Skin of body (tissue), 2 donors: Measurements from ENCODE around the gene LGR6. TPM values are rescaled to one million over a fixed set of nuclear protein-coding genes. Genes with fewer than 3 reads are reported as not detected.
"Not testable (repeated sequence)": the region's sequence is repeated elsewhere in the genome, so short reads cannot be mapped to it uniquely, and the experiment has no call there.

Experiments used
- DNase-seq: peaks from one replicate; lab custom pipeline; 2025; lab: John Stamatoyannopoulos, UW
- total RNA-seq: library from RNA; depleted of rRNA; stranded (reverse); fragments of >200 nt; gene quantifications from one replicate; pipeline ENCODE4 v1.2.3, GENCODE V29; 2014

Gene LGR6
- total RNA-seq, 1 donor from 2014 or later, result 11.9 TPM

DNA sequence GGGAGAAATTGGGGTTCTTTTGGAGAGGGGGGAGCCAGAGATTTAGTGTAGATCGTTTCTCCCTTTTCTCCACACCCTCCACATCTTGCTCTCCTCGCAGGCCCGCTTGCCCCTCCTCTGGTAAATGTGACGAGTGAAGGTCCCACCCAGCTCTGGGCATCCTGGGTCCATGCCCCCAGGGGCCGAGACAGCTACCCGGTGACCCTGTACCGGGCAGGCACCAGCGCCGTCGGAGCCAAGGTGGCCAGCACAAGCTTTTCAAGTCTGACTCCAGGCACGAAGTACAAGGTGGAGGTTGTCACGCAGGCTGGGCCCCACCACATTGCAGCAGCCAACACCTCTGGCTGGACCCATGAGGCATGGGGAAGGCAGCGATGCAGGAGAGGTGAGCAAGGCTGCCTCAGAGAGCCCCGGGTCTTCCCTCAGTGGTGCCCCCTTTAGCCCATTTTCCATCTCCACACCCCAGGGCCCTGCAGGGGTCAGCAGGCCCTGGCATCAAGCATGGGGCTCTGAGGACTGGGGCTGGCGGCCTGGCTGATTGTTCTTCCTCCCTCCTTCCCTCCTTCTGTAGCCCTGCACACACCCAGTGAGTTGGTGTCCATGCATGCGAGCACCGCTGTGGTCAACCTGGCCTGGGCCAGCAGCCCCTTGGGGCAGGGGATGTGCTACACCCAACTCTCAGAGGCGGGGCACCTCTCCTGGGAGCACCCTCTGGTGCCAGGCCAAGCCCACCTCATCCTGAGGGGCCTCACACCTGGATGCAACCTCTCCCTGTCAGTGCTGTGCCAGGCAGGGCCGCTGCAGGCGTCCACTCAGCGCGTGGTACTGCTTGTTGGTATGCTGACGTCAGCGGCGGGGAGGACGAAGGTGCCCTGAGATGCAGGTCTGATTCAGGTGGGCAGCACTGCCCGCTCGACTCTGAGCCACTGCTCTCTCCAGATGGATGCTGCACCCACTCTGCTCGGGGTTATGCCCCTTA, 16.4 kb upstream of the LGR6 start:
- no peak for DNase-seq

DNA sequence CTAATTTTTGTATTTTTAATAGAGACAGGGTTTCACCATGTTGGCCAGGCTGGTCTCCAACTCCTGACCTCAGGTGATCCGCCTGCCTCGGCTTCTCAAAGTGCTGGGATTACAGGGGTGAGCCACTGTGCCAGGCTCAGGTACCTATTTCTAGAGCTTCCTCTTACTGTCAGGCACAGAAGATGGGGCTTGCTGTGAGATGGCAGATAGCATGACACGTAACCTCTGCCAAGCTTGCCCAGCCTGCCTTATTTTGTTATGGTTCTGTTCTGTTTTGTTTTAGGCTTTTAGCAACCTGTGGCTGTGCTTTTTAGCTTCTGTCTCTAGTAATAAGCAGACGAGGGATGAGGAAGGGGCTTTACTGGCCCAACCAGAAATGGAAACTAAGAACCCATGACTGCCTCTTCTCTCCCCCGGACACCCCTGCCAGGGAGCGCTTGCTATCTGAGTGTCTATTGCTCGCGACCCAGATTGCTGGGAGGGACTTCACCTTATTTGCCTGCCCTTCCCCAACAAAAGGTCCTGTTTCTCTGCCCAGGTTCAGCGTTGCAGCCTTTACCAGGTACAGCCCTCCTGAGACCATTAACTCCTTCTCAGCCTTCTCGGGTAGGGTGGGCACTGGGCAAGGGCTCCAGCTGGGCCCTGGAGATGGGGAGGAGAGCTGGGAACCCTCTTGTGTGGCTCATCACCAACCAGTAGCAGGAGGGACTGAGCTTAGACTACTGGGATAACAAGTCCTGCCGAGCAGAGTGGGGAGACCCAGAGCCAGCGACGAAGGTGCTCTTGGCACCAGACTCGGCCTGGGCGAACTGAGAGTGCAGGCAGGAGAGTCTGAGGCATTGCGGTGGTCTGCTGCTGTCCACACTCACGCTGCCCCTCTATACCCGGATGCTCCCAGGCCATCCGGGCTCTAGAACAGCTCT, 13.5 kb upstream of the LGR6 start:
- DNase-seq, result no peak

DNA sequence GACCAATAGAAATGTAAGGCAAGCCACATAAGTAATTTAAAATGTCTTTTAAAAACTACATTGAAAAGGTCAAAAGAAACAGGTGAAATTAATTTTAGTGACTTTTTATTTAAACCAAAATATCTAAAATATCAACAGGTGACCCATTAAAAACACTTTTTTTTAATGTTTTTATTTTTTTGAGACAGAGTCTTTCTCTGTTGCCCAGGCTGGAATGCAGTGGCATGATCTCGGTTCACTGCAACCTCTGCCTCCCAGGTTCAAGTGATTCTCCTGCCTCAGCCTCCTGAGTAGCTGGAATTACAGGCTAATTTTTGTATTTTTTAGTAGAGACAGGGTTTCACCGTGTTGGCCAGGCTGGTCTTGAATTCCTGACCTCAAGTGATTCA, 12.9 kb upstream of the LGR6 start:
- not testable (repeated sequence) for DNase-seq

DNA sequence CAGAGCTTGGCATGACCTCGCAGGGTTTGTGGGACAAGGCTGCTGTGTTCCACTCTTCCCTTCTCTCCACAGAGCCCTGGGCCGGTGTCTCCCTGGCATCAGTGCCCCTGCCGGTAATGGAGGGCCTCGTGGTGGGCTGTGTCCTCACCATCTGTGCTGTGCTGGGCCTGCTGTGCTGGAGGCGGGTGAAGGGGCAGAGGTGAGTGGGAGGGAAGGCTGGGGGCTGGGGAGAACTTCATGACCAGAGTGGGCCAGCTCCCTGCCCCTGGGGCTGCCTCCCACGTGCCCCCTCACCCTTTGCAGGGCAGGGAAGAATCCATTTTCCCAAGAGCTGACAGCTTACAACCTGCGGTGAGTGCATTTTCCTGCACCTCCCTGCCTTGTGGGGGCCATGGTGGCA, 12.0 kb upstream of the LGR6 start:
- DNase-seq, result no peak

DNA sequence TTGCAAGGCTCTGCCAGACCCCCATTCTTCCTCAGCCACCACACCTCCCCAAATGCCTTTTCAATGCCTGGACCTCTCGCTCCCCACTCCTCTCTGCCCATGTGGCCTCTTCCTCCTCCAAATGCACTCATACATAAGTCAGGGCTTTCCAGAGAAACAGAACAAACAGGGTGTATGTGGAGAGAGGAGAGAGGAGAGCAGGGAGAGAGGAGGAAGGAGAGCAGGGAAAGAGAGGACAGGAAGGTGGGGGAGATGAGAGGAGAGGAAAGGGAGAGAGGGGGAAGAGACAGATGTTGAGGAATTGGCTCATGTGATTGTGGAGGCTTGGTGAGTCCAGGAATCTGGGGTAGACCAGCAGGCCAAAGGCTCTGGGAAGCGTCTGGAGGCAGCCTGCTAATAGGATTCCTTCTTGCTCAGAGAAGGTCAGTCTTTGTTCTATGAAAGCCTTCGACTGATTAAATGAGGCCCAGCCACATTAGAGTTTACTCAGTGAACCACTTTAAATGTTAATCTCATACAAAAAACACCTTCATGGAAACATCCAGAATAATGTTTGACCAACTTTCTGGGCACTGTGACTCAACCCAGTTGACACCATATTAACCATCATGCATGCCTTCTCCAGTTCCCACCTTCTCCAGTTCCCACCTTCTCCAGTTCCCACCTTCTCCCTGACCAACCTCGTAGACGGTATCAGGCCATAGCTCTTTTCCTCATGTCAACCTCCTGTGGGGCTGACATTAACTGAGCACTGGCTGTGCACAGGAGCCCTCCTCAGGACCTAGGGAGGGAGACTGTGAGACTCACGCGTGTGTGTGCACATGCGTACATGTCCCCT, 11.3 kb upstream of the LGR6 start:
- DNase-seq, result no peak

DNA sequence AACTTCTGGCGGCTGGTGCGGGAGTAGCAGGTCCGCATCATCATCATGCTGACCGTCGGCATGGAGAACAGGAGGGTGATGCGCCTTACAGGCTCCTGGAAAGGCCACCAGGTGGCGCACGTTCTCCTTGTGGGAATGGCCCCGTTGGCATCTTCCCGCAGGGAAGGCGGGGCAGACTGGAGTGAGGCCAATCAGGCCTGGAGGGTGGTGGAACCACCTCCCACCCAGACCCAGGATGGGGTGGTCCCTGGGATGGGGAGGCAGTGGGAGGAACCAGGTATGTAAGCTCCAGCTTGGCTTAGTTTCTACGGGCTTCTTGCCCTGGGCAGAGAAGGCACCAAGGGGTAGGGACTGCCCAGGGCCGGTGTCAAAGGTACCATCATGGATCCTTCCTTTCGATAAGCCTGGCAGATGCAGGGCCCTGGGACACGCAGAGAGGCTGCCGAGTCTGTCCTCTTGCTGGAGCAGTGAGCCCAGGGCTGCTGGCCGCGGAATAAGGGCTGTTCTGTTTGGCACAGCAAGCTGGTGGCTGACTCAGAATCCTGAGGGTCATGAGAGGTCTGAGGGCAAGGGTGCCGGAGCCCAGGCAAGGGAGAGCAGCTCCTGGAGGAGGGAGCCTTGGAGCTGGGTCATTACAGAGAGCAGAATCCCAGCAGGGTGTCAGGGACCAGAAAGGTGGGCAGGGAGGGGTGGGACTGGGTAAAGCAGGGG, 8.7 kb upstream of the LGR6 start:
- DNase-seq, result peak; percentile 23

DNA sequence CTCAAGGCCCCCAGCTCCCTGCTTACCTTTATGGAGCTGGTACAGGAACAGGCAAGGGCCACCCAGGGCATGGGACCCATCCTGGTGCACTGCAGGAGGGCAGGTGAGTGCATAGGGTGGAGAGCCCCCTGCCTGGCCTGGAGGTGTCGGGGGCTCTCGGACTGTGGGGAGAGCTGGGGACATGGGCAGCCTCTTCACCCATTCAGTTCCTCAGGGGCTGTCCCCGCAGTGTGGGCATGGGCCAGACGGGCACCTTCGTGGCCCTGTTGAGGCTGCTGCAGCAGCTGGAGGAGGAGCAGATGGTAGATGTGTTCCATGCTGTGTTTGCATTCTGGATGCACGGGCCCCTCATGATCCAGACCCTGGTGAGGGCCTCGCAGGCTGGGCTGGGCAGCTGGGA, 7.3 kb upstream of the LGR6 start:
- no peak for DNase-seq

DNA sequence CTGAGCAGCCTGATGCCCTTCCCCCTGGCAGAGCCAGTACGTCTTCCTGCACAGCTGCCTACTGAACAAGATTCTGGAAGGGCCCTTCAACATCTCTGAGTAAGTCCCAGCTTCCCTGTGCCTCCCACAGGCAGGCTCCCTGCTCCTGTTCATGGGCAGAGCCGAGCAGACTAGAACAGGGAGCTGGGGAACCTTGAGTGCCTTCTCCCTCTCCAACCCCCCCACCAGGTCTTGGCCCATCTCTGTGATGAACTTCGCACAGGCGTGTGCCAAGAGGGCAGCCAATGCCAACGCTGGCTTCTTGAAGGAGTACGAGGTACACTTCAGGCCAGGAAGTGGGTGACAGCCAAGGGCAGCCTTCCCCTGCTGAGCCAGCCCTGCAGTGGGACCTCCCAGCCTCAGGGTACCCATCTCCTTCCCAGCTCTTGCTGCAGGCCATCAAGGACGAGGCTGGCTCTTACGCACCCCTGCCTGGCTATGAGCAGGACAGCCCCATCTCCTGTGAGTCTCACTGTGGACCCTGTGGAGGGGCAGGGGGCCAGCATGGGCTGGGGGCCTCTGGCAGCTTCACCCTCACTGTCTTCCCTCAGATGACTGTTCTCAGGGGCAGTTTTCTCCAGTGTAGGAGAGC, 6.4 kb upstream of the LGR6 start:
- DNase-seq, result no peak

DNA sequence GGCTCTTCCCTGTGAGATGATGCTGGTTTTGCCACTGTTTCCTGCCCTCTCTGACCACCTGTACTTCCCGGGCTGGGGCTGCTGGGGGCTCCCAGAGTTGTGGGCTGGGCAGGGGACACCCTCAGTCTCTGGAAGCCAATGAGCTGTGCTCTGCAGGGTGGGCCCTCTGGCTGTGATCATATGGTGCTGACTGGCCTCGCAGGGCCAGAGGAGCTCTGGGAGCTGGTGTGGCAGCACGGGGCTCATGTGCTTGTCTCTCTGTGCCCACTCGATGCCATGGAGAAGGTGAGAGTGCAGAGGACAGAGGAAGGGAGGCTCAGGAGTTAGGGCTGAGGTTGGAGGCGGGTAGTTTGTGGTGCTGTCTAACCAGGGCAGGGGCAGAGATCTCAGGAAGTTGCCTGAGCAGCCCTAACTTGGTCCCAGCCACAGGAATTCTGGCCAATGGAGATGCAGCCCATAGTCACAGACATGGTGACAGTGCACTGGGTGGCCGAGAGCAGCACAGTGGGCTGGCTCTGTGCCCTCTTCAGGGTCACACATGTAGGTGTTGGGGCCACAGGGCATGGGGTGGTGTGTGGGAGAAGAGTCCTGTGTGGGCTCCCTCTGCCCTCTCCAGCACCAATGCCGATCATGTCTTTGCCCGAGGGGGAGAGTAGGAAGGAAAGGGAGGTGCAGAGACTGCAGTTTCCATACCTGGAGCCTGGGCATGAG, 5.7 kb upstream of the LGR6 start:
- DNase-seq, result no peak

DNA sequence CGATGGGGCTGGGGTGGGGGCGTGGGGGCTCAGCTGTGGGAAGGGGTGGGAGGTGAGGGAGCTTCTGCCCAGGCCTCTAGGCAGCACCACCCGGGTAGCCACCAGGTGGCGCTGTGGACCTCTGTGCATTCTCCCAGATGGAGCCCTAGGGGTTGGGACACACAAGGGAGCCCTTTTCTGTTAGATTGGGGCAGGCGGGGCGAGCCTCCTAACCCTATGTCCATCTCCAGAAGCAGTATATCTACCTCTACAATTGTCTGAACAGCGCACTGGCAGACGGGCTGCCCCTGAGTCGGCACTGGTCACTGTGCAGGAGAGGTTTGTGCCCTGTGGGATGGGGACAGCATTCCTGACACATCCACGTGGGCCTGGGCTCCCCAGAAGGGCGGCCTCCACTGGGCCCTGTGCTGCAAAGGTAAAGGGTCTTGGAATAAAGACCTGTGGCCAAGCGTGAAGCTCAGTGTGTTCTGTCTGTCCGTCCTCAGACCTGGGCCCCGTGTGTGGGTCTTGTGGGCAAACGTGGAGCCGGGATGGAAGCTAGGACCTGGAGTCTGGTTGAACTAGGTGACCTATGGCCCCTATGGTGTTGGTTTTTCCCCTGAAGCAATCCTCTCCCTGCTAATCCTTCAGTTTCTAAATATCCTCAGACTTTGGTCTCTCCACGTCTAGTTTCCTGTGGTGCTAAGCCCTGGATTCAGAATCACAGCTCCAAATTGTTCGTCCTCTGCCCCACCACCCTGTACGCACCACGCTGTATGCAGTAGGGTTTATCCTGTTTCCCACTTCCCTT, 4.4 kb upstream of the LGR6 start:
- no peak for DNase-seq

DNA sequence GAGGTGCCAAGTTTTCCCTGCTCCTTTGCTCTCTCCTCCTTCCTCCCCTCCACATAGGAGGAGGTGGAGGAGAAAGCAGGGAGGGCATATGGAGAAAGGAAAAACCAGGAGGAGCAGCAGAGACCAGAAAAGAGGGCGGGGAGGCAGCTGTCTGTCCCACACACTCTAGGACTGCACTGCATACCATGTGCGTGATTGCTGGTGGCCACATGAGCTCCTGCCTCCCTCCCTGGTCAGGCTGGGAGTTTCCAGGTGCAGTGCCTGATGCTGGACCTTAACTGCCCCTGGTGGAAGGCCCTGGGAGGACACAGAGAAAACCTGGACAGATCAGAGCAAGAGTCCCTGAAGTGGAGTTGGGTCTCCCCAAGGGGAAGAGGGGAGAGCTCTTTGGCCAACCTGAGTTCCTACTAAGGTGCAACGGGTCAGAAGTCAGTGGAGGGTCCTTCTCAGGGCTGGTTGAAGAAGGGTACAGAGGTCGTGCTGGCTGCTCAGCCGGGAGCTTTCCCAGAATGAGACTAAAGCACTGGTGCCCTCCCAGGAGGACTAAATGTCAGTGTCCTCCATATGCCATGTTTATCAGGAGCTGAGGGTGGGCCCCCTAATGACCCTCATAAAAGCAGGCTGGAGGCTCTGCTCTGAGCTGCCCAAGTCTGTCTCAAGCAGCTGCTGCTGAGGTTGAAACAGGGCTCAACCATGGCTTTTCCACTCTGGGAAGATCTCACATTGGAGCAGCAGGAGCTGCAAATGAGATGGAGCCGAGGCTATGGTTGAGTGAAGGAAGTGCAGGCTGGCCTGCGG, 3.5 kb upstream of the LGR6 start:
- DNase-seq, result no peak

DNA sequence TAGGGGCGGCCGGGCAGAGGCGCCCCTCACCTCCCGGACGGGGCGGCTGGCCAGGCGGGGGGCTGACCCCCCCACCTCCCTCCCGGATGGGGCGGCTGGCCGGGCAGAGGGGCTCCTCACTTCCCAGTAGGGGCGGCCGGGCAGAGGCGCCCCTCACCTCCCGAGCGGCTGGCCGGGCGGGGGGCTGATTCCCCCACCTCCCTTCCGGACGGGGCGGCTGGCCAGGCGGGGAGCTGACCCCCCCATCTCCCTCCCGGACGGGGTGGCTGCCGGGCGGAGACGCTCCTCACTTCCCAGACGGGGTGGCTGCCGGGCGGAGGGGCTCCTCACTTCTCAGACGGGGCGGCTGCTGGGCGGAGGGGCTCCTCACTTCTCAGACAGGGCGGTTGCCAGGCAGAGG, 2.2 kb upstream of the LGR6 start:
- not testable (repeated sequence) for DNase-seq

DNA sequence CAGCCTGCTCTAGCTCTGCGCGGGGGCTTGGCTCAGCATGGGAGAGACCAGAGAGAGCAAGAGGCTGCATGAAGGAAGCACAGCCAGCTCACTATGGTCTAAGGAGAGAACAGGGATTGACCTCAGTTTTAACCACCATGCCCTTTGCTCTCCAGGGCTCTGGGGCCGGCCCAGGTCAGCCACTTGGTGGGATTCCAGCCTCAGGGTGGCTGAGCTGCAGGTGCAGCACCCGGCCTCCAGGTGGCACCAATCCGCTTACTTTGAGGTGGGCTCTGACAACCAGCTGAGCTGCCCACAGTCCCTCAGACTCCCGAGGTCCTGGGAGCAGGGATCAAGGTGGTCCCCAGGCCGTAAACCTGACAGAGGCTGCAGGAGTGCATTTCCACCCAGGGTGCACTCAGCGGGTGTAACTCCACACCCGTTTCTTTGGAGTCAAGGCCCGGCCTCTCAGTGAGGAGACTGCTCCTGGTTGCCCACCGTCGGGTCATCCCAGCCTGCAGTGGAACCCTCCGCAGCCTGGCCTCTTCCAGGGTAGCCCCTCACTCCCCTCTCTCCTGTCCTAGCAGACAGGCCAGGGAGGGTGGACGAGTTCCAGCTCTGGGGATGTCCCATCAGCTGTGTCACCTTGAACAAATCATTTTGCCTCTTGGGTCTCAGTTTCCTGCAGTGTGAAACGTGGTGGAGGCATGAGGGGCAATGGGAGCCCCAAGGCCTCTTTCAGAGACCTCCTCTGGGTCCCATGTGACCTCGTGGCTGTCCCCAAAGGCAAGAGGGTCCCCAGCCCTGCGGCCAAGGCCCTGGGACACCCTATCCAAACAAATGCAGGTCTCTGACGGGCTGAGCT, 607 bp upstream of the LGR6 start:
- no peak for DNase-seq

DNA sequence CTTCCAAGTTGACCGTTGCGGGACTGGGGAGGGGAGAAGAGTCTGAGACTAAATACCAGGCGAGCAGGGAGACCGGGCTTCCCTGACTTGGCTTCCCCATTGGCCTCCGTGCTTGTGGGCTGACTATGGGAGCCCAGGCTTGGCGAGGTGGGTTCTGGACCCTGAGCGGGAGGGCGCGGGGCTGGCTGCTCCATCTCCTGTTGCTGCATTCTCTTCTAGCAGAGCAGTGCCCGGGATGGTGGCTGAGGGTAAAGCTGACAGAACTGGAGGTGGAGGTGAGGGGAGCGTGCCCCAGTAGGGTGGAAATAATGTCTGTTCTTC, 689 bp downstream of the LGR6 start:
- no peak for DNase-seq

DNA sequence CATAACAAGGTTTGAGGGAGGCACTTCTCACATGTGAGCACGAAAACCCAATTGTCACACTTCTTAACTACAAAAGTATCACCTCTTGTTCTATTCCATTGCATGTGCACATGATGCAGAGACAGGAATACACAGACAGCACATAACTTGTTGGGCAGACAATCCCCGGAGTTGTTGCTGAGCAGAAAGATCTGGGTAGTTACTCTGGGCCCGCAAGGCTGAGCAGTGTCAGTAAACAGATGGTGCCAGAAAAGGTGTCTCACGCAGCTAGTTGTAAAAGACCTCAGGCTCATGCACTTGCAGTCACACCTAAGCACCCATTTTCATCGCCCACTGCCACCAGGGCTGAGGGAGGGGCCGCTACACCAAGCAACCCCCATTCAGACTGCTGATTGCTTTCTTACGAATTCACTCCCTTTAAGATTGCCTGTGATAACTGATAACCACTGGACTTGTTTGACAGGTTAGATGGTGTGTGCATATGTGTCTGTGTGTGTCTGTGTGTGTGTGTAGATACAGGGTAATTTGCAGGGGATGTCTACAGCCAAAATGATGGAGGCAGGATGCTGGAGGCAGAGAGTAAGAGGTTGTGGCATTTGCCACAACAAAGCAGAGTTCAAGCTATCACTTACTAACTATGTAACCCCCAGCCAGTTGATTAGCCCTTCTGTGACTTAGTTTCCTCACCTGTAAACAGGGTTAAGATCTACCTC, 4.2 kb downstream of the LGR6 start:
- DNase-seq, result no peak

DNA sequence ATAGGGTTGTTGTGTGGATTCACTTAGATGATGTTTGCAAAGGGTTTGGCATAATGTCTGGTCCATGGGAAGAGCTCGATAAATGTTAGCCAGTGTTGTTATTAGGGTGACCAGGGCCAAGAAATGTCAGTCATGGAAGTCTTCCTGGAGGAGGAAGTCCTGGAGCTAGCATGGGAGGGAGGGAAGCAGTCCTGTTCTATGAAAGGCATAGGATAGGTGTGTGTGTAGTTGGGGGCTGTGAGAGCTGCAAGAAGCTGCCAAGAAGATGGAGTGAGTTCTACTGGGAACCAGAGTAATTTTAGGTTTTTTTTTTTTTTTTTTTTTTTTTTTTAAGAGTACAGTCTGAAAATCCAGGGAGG, 4.7 kb downstream of the LGR6 start:
- DNase-seq, result no peak
